Activated T-cell treated with anti-CD3 and anti-CD28 coated beads for 24 hours (primary cell): ENCODE data around the gene HUWE1.
"Not testable (repeated sequence)": the region's sequence is repeated elsewhere in the genome, so short reads cannot be mapped to it uniquely, and the experiment has no call there.

ENCODE experiments used
- DNase-seq: peaks from one replicate; pipeline ENCODE4 v3.0.0-alpha.2; 2020; ENCODE audit warnings: low read depth

Gene HUWE1

GRCh38 chrX:53616946-53617345 lies 69.6 kb downstream of the HUWE1 start:
- no peak for DNase-seq

GRCh38 chrX:53606456-53606855 lies 80.1 kb downstream of the HUWE1 start:
- DNase-seq: no peak

- no peak for DNase-seq
Observed at GRCh38 chrX:53605004-53605403, 81.5 kb downstream of the HUWE1 start.

- no peak for DNase-seq
Observed at GRCh38 chrX:53599781-53600396, 86.6 kb downstream of the HUWE1 start.

- DNase-seq: no peak
Observed at GRCh38 chrX:53598169-53598568, 88.3 kb downstream of the HUWE1 start.

- no peak for DNase-seq
Observed at GRCh38 chrX:53595266-53595810, 91.2 kb downstream of the HUWE1 start.

GRCh38 chrX:53594354-53594753 lies 92.2 kb downstream of the HUWE1 start:
- DNase-seq: no peak

- no peak for DNase-seq
Observed at GRCh38 chrX:53587795-53588420, 98.6 kb downstream of the HUWE1 start.

- no peak for DNase-seq
Observed at GRCh38 chrX:53584891-53585290, 101.6 kb downstream of the HUWE1 start.

GRCh38 chrX:53583571-53583970 lies 102.9 kb downstream of the HUWE1 start:
- DNase-seq: no peak

GRCh38 chrX:53580742-53581504 lies 105.6 kb downstream of the HUWE1 start:
- DNase-seq: no peak

- DNase-seq: no peak
Observed at GRCh38 chrX:53571494-53571893, 115.0 kb downstream of the HUWE1 start.

GRCh38 chrX:53563324-53563723 lies 123.2 kb downstream of the HUWE1 start:
- DNase-seq: no peak

GRCh38 chrX:53561912-53562311 lies 124.6 kb downstream of the HUWE1 start:
- DNase-seq: no peak

- DNase-seq: no peak
Observed at GRCh38 chrX:53558646-53559045, 127.9 kb downstream of the HUWE1 start.

GRCh38 chrX:53556868-53557267 lies 129.7 kb downstream of the HUWE1 start:
- no peak for DNase-seq

GRCh38 chrX:53550756-53551463 lies 135.6 kb downstream of the HUWE1 start:
- no peak for DNase-seq

GRCh38 chrX:53547668-53548067 lies 138.9 kb downstream of the HUWE1 start:
- DNase-seq: no peak

- no peak for DNase-seq
Observed at GRCh38 chrX:53544936-53545335, 141.6 kb downstream of the HUWE1 start.

- no peak for DNase-seq
Observed at GRCh38 chrX:53538781-53539180, 147.7 kb downstream of the HUWE1 start.

- not testable (repeated sequence) for DNase-seq
Observed at GRCh38 chrX:53531255-53531966, 155.1 kb downstream of the HUWE1 start.

GRCh38 chrX:53526999-53527398 lies 159.5 kb downstream of the HUWE1 start:
- no peak for DNase-seq
